ENCODE results near the gene CARMIL3.
A peak's percentile ranks its signal among the peaks of the same experiment; 100 is the strongest.
"Not testable (repeated sequence)": the region's sequence is repeated elsewhere in the genome, so short reads cannot be mapped to it uniquely, and the experiment has no call there.

CARMIL3 gene

DNA sequence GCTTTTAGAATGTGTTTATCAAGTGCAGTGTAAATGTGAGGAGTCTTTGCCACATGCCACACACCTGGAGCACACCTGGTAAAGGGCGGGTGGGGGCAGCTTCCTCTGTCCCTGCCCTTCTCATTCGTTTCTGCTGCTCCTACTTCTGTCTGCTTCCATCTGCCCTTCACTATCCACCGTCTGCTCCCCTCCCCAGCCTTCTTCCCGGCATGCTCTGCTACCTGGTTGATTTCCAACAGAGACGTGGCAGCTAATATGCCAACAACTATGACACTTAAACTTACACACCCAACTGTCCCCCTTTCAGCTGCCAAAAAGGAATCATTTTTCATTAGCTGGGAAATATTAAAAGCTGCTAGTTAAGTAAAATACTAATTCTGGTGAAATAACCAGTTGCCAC is 9.1 kb upstream of the CARMIL3 start:
- DNase-seq: no peak

DNA sequence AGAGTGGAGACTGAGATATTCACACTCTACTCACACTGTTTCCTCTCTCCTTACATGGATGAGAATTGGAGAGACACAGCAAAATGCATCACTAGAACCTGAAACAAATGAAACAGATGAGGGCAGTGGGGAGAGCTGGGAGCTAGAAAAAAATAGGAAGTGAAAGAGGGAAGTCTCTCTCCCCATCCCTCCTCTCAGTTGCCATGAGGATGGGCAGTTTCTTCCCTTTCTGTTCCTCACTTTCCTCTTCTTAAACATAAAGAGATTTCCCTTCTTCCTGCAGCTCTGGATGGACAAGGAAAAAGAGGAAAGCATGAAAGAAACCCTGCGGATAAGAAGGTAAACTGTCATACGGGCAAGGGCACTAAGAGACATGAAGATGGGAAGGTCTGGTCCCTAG is 2.8 kb upstream of the CARMIL3 start:
- DNase-seq: not testable (repeated sequence)

DNA sequence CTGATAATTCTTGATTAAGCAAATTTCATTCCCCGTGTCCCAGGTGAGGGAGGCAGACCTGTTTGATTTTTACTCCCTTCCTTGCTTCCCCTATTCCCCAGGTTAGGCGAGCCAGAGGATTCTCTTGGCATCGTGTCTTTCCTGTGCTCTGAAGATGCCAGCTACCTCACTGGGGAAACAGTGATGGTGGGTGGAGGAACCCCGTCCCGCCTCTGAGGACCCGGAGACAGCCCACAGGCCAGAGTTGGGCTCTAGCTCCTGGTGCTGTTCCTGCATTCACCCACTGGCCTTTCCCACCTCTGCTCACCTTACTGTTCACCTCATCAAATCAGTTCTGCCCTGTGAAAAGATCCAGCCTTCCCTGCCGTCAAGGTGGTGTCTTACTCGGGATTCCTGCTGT is 1.1 kb upstream of the CARMIL3 start:
- DNase-seq: not testable (repeated sequence)

DNA sequence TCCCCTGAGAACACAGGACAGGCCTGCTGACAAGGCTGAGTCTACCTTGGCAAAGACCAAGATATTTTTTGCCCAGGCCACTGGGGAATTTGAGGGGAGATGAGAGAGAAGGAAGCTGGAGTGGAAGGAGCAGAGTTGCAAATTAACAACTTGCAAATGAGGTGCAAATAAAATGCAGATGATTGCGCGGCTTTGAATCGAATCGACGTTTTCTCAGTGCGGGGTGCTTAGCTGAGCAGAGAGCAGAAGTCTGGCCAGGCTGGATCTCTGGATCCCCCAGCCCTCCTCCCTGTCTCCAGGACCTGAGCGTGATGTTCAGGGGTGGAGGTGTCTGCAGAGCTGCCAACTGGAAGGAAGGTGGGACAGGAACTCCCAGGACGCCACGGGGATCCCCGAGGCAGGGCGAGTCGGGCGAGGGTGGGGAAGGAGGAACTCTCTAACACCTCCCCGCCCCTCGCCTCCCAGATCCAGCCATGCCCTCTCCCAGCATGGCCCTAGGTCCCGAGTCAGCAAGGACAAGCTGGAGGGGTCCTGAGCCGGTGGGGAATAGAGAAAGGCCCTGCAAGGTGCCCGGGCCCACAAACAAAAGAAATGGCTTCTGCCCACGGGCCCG is 527 bp upstream of the CARMIL3 start:
- no peak for DNase-seq

DNA sequence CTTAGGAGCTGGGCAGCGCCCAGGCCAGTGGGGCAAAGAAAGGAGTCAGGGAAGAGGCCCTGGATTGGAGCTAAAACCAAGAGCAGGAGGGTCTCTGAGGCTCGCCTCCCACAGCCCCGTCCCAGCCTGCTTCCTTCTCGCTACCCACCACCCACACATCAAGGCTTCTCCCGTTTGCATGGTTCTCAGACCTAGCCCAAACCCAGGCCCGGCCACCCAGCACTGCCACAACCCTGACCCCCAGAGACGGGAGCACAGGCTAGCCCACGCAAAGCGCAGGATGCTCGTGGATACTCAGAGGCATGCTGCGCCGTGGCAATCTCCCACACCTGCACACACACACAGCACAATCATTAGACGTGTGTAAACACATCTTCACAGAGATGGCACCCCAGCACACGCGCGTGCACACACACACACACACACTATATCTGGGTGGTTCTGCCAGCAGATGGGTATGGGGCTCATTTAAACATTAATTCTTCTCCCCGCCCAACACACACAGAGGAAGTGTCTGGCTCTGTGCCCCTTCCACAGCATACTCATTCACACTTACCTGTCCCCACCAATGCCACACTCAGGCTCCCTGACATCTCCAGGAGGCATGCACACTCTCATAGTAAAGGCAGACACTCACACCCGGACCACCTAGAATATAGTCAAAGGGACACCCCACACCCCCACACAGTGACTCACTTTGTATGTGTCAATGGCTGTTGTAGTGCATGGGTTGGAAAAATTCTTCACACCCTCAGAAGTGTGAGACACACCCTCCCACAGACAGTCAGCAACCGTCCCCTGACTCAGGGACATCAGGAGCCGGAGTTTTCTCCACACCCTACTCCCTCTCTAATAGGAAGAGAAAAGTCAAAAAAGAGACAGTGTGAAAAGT is 1.1 kb downstream of the CARMIL3 start:
- no peak for DNase-seq

DNA sequence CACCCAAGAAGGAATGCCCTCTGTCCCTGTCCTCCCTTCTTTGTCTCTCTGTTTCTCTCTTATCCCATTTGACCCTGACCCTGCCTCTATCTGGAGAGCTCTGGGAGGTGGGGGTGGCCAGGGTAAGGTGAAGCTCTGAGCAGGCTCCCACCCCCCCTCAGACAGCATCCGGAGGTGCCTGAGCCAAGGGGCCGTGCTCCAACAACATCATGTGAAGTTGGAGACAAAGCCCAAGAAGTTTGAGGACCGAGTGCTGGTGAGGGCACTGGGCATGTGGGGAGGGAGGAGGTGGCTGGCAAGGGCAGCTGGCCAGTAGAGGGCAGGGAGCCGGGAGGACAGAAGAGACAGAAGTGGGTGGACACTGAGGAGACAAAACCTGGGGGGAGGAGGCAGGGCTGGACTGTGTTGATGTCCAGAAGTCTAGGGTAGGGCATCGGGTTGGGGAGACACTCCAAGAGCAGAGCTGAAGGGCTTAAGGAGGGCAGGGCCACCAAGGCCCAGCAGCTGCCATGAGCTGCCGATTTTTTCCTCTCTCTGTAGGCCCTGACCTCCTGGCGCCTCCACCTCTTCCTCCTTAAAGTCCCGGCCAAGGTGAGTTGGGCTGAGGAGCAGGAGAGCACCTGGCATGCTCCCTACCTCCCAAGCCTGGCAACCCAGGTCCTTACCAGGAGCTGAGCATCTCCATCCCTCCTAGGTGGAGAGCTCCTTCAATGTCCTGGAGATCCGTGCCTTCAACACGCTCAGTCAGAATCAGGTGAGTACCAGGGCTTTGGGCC is 1.9 kb downstream of the CARMIL3 start:
- no peak for DNase-seq

DNA sequence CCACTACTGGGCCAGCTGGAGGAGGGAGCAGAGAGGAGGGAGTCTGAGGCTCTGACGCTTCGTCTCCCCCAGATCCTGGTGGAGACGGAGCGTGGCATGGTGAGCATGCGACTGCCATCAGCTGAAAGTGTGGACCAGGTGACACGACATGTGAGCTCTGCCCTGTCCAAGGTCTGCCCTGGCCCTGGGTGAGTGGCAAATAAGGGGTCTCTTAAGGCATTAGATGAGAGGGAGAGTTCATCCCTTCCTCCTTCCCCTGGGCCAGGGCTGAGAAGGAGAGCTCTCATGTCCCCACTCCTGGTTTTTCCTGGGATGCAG is 2.5 kb downstream of the CARMIL3 start:
- DNase-seq: no peak

DNA sequence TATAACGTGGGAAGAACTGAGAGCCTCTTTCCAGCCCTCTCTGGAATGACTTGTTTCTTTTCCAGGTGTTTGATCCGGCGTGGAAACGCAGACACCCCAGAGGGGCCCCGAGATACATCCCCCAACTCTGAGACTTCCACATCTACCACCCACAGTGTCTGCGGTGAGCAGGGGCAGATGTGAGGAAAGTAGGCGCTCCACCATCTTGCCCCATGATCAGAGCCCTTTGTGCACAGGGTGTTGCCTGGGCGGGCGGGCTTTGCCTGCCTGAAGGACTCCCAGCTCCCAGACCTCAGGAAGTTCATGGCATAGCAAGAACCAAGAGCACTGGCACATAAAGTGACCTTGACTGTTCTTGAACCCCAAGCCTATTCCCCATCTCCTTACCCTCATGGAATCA is 2.8 kb downstream of the CARMIL3 start:
- no peak for DNase-seq

DNA sequence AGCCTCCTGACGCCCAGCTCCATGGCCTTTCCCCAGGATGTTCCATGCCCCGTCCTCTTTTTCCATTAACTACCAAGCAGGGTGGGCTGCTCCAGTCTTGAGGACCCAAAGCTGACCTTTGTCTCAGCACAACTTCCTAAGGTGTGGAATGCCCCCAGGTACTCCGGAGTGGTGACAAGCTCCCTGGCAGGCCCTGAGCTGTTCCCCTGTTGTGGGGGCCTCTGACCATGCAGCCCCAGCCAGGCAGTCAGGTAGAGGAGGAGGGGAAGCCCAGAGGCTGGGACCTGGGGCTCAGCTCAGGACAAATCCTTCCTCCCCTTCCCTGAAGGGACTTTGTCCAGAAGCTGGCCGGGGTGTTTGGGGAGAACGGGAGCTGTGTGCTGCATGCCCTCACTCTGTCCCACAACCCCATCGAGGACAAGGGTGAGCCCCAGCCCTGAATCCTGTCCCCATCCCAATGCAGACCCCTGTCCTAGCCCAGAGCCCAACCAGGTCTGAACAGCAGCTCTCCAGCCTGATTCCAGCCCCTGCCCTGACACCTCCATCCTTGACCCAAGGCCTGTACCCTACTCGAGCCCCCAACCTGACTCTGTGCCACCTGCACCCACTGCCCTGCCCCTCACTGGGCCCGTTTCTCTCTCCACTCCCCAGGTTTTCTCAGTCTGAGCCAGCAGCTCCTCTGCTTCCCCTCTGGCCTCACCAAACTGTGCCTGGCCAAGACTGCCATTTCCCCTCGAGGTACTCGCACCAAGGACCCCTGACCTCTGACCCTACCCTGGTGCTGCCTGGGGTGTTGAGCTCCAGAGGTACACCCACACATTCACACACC is 4.4 kb downstream of the CARMIL3 start:
- DNase-seq: no peak

DNA sequence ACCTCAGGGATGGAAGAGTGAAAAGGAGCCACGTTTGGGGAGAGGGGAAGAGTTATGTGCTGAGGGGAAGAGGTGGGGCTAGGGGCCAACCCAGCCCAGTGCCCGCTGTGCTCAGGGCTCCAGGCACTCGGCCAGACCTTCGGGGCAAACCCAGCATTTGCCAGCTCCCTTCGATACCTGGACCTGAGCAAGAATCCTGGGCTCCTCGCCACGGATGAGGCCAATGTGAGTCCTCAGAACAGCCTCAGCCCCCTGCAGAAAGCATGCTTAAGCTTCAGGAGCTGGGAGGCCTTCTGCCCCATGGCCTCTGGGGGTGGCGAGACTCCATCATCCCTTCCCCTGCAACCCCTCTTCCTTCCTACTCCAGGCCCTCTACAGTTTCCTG is 5.0 kb downstream of the CARMIL3 start:
- no peak for DNase-seq

DNA sequence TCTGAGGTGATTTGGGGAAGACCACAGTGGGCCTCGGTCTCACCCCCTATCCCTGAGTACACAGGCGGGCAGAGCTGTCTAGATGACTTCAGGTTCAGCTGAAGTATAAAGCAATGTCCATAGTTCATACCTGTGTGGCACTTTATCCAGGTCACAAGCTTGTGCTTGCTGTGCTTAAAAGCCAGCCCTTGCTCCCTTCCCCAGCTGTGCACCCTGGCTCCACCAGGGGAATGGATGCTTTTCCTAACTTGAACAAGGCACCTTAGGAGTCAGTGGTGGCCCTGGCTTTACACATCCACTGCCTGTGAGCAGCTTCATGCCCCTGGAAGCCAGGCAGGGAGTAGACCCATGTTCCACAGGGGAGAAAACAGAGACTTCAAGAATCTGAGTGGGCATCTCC is 5.5 kb downstream of the CARMIL3 start:
- no peak for DNase-seq

DNA sequence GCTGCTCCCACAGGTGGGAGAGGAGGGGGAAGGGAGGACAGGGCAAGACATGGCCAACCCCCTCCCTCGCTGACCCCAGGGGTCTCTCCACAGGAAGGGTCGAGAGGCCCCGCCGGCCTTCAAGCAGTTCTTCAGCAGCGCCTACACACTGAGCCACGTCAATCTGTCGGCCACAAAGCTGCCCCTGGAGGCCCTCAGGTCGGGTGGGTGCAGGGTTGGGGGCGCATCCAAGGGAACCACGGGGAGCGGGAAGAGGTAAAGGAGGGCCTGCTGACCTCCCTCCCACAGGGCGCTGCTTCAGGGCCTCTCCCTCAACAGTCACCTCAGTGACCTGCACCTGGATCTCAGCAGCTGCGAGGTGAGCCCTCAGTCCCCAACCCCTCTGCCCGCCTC is 6.1 kb downstream of the CARMIL3 start:
- no peak for DNase-seq

DNA sequence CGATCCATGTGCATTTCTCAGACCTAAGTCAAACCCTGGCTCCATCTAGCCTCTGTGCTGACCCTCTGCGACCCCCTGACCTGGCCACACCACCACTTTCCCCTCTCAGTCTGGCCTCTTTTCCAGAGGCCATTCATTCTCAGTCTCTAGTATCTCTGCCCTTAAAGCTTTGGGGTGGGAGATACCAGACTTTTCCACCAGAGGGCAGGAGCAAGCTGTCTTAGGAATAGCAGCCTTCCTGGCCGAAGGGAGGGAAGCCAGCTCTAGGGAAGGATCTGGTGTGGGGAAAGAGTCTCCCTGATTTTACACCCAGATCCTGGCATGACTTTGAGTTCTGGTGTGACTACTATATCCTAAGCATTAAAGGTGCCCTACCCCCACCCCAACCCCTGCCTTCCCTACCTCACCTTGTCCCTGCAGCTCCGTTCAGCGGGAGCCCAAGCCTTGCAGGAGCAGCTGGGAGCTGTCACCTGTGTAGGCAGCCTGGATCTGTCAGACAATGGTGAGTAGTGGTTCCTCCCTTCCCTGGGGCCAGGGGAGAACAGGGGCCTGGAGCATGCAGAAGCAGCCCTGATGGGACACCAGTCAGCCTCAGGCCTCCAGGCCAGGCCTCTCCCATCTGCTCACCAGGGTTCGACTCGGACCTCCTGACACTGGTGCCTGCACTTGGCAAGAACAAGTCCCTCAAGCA is 6.6 kb downstream of the CARMIL3 start:
- DNase-seq: peak; percentile 74

DNA sequence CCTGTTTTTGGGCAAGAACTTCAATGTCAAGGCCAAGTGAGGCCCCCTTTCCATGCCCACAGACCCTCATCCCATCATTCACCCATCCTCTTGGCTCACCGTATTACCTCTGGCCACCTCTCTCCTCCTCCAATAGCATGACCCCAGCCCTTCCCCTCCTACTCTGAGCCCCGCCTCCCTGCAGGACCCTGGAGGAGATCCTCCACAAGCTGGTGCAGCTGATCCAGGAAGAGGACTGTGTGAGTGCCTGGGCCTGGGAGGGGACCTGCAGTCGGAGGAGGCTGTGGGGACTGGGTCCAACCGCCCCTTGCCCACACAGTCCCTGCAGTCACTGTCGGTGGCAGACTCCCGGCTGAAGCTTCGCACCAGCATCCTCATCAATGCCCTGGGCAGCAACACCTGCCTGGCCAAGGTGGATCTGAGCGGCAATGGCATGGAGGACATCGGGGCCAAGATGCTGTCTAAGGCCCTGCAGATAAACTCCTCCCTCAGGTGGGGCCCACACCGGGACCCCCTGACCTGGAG is 7.2 kb downstream of the CARMIL3 start:
- DNase-seq: no peak

DNA sequence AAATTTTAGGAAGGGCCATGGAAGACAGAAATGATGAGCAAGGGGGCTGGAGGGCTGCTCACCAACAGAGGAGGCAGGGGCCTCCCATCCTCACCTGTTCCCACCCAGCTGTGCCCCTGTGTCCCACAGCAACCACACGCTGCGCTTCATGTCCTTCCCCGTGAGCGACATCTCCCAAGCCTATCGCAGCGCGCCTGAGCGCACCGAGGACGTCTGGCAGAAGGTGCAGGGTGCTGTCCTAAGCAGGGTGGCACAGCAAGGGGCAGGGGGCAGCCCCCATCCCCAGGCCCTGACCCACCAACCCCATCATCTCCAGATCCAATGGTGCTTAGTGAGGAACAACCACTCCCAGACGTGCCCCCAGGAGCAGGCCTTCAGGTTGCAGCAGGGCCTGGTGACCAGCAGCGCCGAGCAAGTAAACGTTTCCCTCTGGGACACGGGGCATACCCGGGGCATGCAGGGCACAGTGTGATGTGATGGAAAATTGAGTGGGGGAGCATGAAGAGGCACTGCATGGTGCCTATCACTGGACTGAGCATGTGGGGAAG is 8.1 kb downstream of the CARMIL3 start:
- no peak for DNase-seq

DNA sequence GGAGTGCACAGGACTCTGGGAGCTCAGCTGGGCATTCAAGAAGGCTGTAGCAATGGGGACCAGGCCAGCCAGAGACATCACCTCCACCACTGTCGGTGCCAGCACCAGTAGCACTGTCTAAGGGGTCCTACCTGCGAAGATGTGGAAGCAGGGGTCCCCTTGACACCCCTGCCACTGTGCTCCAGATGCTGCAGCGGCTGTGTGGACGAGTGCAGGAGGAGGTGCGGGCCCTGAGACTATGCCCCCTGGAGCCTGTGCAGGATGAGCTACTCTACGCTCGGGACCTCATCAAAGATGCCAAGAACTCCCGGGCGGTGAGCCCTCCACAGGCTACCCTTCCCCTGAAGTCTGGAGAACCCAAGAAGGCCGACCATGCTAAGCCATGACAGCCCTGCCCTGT is 8.6 kb downstream of the CARMIL3 start:
- DNase-seq: no peak

DNA sequence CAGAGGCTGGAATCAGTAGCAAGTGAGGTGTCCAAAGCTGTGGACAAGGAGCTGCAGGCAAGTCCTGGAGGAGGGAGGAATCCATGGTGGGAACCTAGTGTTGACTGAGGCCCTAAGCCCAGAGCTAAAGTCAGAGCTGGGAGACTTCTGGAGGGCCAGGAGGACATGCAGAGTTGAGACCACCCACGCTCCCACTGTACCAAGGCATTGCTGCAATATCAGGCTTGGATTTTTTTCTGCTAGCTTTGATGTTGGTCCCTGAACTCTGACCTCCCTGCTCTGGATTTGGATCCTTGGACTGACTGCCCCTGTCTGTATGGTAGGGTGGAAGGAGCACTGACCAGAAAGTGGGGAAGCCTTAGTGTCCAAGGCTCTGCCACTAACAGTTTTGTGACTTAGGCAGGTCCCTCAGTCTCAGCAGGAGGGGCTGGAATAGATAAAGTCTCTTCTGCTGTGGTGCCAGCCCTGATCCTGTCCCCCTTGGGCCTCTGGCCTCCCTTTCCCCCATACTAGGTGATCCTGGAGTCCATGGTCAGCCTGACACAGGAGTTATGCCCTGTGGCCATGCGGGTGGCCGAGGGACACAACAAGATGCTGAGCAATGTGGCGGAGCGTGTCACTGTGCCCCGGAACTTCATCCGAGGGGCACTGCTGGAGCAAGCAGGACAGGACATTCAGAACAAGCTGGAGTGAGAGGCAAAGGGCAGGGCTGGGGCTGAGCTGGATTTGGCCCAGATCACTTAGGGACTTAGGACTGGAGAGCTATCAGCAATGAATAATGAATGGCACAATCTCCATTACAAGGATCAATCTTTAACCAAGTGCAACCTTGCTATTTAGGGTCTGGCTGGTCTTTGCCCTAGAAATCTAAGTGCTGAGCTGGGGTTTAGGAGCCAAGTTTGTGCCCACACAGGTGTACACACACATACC is 9.4 kb downstream of the CARMIL3 start:
- DNase-seq: no peak

DNA sequence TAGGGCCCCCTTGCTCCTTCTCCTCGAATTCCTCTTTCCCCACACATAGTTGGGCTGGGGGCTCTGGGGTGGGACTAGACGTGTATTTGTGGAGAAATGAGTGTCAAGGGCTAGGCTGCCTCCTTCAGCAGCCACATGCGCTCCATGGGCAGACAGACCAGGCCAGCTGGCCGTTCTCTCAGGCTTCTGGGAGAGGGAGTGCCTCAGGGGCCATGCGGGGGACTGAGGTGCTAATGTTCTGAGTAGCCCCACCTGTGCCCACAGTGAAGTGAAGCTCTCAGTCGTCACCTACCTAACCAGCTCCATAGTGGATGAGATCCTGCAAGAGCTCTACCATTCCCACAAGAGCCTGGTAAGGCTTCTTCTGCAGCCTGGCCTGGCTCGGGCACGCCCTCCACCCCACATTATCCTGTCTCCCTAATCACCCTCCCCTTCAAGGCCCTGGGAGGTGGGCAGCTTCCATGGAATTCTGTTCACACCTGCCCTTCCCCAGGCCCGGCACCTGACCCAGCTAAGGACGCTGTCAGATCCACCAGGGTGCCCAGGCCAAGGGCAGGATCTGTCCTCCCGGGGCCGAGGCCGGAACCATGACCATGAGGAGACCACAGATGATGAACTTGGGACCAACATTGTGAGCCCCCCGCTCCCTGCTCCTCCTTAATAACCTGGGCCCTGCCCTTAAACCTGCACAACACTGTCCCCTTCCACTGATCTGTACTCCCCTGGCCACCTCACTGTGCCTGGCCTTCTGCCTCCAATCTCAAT is 10.6 kb downstream of the CARMIL3 start:
- no peak for DNase-seq

DNA sequence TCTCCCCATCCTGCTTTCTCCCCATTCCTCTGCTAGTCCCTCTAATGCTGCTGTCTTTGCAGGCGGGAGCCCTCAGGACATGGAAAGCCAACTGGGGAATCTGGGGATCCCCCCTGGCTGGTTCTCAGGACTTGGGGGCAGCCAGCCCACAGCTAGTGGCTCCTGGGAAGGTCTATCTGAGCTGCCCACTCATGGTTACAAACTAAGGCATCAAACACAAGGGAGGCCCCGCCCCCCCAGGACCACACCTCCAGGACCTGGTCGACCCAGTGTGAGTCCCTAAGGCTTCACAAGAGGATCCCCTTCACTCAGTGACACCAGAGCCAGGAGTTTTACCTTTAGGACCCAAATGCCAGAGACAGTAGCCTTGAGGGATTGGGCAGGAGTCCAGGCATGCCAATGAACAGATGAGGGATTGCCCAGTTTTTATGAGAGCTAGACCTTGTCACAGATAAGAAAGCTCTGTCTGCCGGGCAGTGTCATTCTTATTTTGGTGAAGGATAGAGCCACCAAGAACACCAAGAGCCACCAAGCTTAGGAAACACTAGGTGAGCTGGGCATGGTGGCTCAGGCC is 11.5 kb downstream of the CARMIL3 start:
- DNase-seq: no peak
